Measurements from ENCODE around the gene ELN. TPM values are rescaled to one million over a fixed set of nuclear protein-coding genes. Genes with fewer than 3 reads are reported as not detected.

ELN gene
- total and polyA plus RNA-seq, 7 donors: 2.5 to 174 (median 33.2) TPM

- no peaks in the 10 kb centered on the region for H3K27me3 ChIP-seq
- no peak for DNase-seq
- WGBS, 2 donors: 78 to 84% methylated on average over 5 of the region's 5 CpGs
- peaks cover 0 to 14% (median 12%) of the 10 kb centered on the region in 4 donors for H3K4me1 ChIP-seq
- peaks cover 19 to 75% (median 54%) of the 10 kb centered on the region in 4 donors for H3K36me3 ChIP-seq
- TF ChIP-seq POLR2AphosphoS5 (IDR thresholded peaks at IDR 0.05) (no peak), POLR2A (IDR thresholded peaks at IDR 0.05) (no peak), EP300 (IDR thresholded peaks at IDR 0.05) (no peak)
- TF ChIP-seq, protein P1, sequence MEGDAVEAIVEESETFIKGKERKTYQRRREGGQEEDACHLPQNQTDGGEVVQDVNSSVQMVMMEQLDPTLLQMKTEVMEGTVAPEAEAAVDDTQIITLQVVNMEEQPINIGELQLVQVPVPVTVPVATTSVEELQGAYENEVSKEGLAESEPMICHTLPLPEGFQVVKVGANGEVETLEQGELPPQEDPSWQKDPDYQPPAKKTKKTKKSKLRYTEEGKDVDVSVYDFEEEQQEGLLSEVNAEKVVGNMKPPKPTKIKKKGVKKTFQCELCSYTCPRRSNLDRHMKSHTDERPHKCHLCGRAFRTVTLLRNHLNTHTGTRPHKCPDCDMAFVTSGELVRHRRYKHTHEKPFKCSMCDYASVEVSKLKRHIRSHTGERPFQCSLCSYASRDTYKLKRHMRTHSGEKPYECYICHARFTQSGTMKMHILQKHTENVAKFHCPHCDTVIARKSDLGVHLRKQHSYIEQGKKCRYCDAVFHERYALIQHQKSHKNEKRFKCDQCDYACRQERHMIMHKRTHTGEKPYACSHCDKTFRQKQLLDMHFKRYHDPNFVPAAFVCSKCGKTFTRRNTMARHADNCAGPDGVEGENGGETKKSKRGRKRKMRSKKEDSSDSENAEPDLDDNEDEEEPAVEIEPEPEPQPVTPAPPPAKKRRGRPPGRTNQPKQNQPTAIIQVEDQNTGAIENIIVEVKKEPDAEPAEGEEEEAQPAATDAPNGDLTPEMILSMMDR (IDR thresholded peaks at IDR 0.05): no peak
- no peak overlapping the region for H3K27ac ChIP-seq
- intact Hi-C loops (cut with DNase I): no loop called here
- H3K4me3 ChIP-seq: no peak overlapping the region
- no peaks in the 10 kb centered on the region for H3K9me3 ChIP-seq
Measured at GRCh38 chr7:74047804-74048380, 19.9 kb downstream of the ELN start.

DNA sequence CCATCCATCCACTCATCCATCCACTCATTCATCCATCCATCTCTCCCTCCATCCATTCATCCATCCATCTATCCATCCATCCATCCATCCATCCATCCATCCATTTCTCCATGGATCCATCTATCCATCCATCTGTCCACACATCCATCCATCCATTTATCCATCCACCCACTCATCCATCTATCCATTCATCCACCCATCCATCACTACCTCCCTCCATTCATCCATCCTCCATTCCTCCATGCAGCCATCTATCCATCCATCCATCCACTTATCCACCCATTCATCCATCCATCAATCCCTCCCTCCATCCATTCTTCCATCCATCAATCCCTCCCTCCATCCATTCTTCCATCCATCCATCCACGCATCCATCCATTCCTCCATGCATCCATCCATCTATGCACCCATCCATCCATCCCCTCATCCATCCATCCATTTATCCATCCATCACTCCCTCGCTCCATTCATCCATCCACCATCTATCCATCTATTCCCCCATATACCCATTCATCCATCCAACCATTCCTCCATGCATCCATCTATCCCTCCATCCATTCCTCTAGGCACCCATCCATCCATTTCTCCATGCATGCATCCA lies 21.1 kb downstream of the ELN start:
- intact Hi-C loops (cut with DNase I): no loop called here
- H3K36me3 ChIP-seq: peaks cover 19 to 87% (median 63%) of the 10 kb centered on the region in 4 donors
- H3K27me3 ChIP-seq: no peaks in the 10 kb centered on the region
- peaks cover 0 to 2% (median under 1%) of the 10 kb centered on the region in 4 donors for H3K4me1 ChIP-seq
- TF ChIP-seq, protein P1 (IDR thresholded peaks at IDR 0.05): no peak
- TF ChIP-seq POLR2AphosphoS5 (IDR thresholded peaks at IDR 0.05) (no peak), EP300 (IDR thresholded peaks at IDR 0.05) (no peak), POLR2A (IDR thresholded peaks at IDR 0.05) (no peak)
- no peaks in the 10 kb centered on the region for H3K9me3 ChIP-seq
- no peak overlapping the region for H3K4me3 ChIP-seq
- WGBS, 2 donors: 96 to 97% methylated on average over 2 of the region's 2 CpGs
- no peak for DNase-seq
- H3K27ac ChIP-seq: no peak overlapping the region

- intact Hi-C loops (cut with DNase I): no loop called here
- Histone ChIP-seq H3K36me3 (peaks cover 19 to 95% (median 65%) of the 10 kb centered on the region in 4 donors), H3K27ac (no peak overlapping the region)
Measured at GRCh38 chr7:74049997-74050798, 22.2 kb downstream of the ELN start.

GRCh38 chr7:74051193-74051592 lies 23.2 kb downstream of the ELN start:
- intact Hi-C loops (cut with DNase I): no loop called here
- no peak for DNase-seq
- 81 to 83% methylated on average over 10 of the region's 10 CpGs for WGBS, 2 donors
- H3K27ac ChIP-seq: peak overlapping the region in 1 of 4 donors; percentile 18
- H3K27me3 ChIP-seq: no peaks in the 10 kb centered on the region
- H3K9me3 ChIP-seq: no peaks in the 10 kb centered on the region
- TF ChIP-seq EP300 (IDR thresholded peaks at IDR 0.05) (no peak), POLR2A (IDR thresholded peaks at IDR 0.05) (no peak), POLR2AphosphoS5 (IDR thresholded peaks at IDR 0.05) (no peak)
- TF ChIP-seq, protein P1 (IDR thresholded peaks at IDR 0.05): no peak
- no peak overlapping the region for H3K4me3 ChIP-seq
- peaks cover 19 to 92% (median 61%) of the 10 kb centered on the region in 4 donors for H3K36me3 ChIP-seq
- no peaks in the 10 kb centered on the region for H3K4me1 ChIP-seq

More at GRCh38 chr7:74049997-74050798, 22.2 kb downstream of the ELN start:
- DNase-seq: no peak
- H3K27me3 ChIP-seq: no peaks in the 10 kb centered on the region
- no peak overlapping the region for H3K4me3 ChIP-seq
- WGBS, 2 donors: 80 to 90% methylated on average over 3 of the region's 3 CpGs
- no peaks in the 10 kb centered on the region for H3K4me1 ChIP-seq
- no peak for TF ChIP-seq POLR2AphosphoS5 (IDR thresholded peaks at IDR 0.05)
- no peak for TF ChIP-seq POLR2A (IDR thresholded peaks at IDR 0.05)
- no peak for TF ChIP-seq EP300 (IDR thresholded peaks at IDR 0.05)
- TF ChIP-seq, protein P1 (IDR thresholded peaks at IDR 0.05): no peak
- H3K9me3 ChIP-seq: no peaks in the 10 kb centered on the region
